Astrocyte of the spinal cord (primary cell): ENCODE results near the gene GKN1.

ENCODE experiments used
- DNase-seq: peaks from one replicate; pipeline ENCODE4 v3.0.0; 2011; ENCODE audit warnings: low read depth, low spot score
- H3K4me3 ChIP-seq: 2 replicates; pipeline ENCODE4 v1.5.1; 2011; ENCODE audit warnings: low read depth, mild to moderate bottlenecking, low read length, moderate library complexity
- in situ Hi-C: cut with HindIII; loops from 2 replicates; pipeline ENCODE4 v1.10.0; 2017; ENCODE audit warnings: low sequenced_read_pairs
- TF ChIP-seq, protein P1 (sequence below): IDR thresholded peaks from 2 replicates; pipeline ENCODE4 v1.5.1; 2012; ENCODE audit warnings: low read depth, mild to moderate bottlenecking, low read length, inconsistent platforms

Gene GKN1

DNA sequence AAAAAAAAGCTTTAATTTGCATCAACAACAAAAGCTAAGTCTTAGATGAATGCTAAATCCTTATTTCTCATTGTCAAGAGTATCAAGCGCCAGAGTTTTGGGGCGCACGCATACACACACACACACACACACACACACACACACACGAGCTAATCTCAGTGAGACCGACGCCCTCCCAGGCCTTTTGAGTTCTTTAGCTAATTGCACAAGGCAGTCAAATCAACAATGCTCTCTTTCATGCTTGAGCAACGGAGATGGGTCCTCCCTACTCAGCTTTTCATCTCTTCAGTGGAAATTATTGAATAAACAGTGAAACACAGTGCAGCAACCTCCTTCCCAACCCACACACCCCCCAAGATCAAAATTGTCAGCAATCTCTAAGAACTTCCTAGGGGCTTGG lies 19.2 kb downstream of the GKN1 start:
- H3K4me3 ChIP-seq: no peak overlapping the region
- in situ Hi-C loops: no loop called here
- no peak for DNase-seq
- TF ChIP-seq, protein P1, sequence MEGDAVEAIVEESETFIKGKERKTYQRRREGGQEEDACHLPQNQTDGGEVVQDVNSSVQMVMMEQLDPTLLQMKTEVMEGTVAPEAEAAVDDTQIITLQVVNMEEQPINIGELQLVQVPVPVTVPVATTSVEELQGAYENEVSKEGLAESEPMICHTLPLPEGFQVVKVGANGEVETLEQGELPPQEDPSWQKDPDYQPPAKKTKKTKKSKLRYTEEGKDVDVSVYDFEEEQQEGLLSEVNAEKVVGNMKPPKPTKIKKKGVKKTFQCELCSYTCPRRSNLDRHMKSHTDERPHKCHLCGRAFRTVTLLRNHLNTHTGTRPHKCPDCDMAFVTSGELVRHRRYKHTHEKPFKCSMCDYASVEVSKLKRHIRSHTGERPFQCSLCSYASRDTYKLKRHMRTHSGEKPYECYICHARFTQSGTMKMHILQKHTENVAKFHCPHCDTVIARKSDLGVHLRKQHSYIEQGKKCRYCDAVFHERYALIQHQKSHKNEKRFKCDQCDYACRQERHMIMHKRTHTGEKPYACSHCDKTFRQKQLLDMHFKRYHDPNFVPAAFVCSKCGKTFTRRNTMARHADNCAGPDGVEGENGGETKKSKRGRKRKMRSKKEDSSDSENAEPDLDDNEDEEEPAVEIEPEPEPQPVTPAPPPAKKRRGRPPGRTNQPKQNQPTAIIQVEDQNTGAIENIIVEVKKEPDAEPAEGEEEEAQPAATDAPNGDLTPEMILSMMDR: no peak

DNA sequence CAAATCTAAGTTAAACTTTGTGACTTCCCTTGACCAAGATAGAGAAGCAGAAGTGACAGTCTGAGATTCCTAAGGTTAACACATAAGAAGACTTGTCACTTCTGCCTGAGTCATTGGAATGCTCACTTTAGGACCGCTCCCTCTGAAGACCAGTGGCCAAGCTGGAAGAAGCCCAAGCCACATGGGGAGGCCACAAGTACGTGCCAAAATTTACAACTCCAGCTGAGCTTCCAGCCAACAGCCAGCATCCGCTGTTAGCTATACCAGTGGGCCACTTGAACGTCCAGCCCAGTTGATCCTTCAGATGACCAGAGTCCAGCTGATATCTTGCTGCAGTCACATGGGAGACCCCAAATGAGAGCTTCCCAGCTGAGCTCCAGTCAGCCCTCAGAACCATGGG lies 20.4 kb downstream of the GKN1 start:
- in situ Hi-C loops: no loop called here
- TF ChIP-seq, protein P1: no peak
- H3K4me3 ChIP-seq: no peak overlapping the region
- DNase-seq: peak; percentile 87

DNA sequence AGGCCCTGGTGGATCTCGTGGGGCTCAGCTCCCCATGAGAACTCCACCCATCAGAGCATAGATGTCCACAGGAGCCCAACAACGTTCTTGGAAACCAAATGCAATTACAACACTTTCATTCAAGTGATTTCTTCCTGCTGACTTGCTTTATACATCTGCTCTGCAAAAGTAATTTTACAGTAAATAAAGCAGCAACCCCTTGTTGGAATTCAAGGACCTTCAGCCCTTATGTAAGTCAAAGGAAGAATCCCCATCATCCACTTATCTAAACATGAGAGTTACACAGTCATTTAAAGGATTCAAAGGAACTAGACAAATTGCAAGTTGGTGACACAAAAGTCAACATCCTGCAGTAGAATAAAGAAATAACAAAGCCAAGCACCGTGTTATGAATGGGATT lies 21.5 kb downstream of the GKN1 start:
- no peak for DNase-seq
- in situ Hi-C loops: no loop called here
- no peak overlapping the region for H3K4me3 ChIP-seq
- TF ChIP-seq, protein P1: no peak

DNA sequence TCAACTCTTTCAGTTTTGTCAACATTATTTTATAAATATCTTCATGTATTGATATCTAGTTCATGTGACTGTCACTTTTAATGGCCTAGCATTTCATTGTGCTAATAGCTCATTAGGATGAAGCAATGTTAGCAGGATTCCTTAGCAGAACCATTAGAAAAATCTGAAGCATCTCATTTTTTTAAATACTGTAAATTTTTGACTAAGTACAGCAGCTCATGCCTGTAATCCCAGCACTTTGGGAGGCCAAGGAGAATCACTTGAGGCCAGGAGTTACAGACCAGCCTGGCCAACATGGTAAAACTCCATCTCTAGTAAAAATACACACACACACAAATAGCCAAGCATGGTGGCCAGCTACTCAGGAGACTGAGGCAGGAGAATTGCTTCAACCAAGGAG lies 23.0 kb downstream of the GKN1 start:
- no peak for DNase-seq
- in situ Hi-C loops: no loop called here
- H3K4me3 ChIP-seq: no peak overlapping the region
- TF ChIP-seq, protein P1: no peak

DNA sequence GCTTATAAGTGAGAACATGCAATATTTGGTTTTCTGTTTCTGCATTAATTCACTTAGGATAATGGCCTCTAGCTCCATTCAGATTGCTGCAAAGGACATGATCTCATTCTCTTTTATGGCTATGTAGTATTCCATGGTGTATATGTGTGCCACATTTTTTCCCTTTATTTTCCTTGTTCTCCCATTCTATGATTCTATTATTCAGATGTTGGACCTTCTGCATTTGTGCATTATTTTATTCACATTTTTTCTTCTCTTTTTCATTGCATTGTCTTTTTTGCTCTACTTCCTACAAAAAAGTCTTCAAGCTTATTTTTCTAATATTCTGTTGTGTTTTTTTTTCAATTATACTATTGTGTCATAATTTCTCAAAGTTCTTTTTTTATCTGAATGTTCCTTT lies 27.4 kb downstream of the GKN1 start:
- no peak overlapping the region for H3K4me3 ChIP-seq
- TF ChIP-seq, protein P1: no peak
- DNase-seq: no peak
- in situ Hi-C loops: no loop called here

DNA sequence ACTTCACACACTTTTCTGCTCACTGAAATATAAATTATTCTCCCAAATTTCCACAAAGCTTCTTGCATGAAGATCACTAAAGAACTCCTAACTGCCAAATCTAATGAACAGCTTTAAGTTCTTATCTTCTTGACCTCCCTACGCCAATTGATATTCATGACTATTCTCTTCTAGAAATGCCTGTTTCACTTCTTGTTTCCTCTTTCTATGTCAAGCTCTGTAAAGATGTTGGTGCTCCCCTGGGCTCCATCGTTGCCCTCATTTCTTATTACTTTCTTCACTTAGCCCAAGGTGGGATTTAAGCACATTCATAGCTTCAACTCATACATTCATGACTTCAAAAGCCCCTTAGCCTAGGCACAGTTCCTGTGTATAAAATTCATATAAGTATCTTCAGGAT lies 29.3 kb downstream of the GKN1 start:
- in situ Hi-C loops: no loop called here
- no peak overlapping the region for H3K4me3 ChIP-seq
- TF ChIP-seq, protein P1: no peak
- DNase-seq: no peak

DNA sequence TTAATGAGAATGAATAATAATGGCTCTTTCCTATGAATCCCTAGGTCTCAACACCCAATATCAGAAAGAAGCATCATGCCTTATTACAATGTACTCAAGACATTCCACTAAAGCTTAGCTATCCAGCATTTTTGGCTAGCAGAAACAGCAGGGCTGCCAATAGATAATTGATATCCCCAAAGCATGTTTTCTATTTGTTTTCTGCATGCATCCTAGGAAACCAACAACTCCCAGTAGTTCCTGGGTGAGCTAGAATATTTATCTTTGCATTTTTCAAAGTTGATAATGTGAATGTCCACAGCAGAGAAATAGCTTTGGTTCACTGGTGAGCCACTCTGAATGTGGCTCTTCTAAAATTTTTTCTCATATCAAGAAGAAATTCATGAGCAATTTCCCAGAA lies 32.7 kb downstream of the GKN1 start:
- TF ChIP-seq, protein P1: no peak
- no peak overlapping the region for H3K4me3 ChIP-seq
- in situ Hi-C loops: no loop called here
- no peak for DNase-seq
